Endothelial cell of umbilical vein (primary cell): ENCODE results near the gene CLDN1. TPM values are rescaled to one million over a fixed set of nuclear protein-coding genes. Genes with fewer than 3 reads are reported as not detected.

Source experiments
- BruUV-seq: library from RNA; stranded (reverse); fragments of 400-500 nt; replicated peaks from 2 replicates; lab custom pipeline; 2021; lab: Mats Ljungman, UMichigan
- CTCF ChIA-PET: fragments of 300-600, 350-600 bp; sonication (Branson Sonifier 250); formaldehyde crosslinking; loops from one replicate; lab custom pipeline; 2021; ENCODE audit warnings: antibody characterized with exemption, inconsistent platforms; lab: Charles Lee
- POLR2A ChIA-PET: fragments of 300-600, 350-600 bp; sonication (Branson Sonifier 250); formaldehyde crosslinking; loops from one replicate; lab custom pipeline; 2021; ENCODE audit warnings: antibody characterized with exemption, inconsistent platforms; lab: Charles Lee
- DNase-seq: peaks from one replicate; pipeline ENCODE4 v3.0.0-alpha.2; 2011; ENCODE audit warnings: low read depth, low spot score
- FAIRE-seq: peaks from 2 replicates; lab custom pipeline; 2011; peaks lifted over from hg19 to GRCh38; lab: Jason Lieb, UNC
- H2AFZ ChIP-seq: 2 replicates; pipeline ENCODE4 v1.6.0; 2012; ENCODE audit warnings: low read depth, low read length, control low read depth, inconsistent platforms
- H3K27ac ChIP-seq: 2 replicates; pipeline ENCODE4 v1.5.1; 2011; ENCODE audit warnings: low read depth, mild to moderate bottlenecking, control low read depth, low read length, moderate library complexity; ENCODE audit not compliant: insufficient read depth
- H3K27me3 ChIP-seq, 2 experiments: 2 replicates each; pipeline versions ENCODE4 v1.6.0 to v1.6.1; 2011; ENCODE audit warnings: low read length in 2 of 2, mixed read lengths in 1 of 2; ENCODE audit not compliant: control insufficient read depth in 2 of 2, insufficient read depth in 2 of 2
- H3K36me3 ChIP-seq, 2 experiments: 2 replicates in 1 of 2; 3 replicates in 1 of 2; pipeline ENCODE4 v1.5.1; 2011; ENCODE audit warnings: low read length in 2 of 2, mild to moderate bottlenecking in 1 of 2, moderate library complexity in 1 of 2; ENCODE audit not compliant: control insufficient read depth in 2 of 2, insufficient read depth in 2 of 2; ENCODE audit errors: extremely low read depth in 1 of 2
- H3K4me1 ChIP-seq: 3 replicates; pipeline ENCODE4 v1.5.1; 2011; ENCODE audit warnings: mild to moderate bottlenecking, low read length; ENCODE audit not compliant: control insufficient read depth, insufficient read depth; ENCODE audit errors: extremely low read depth
- H3K4me2 ChIP-seq: 2 replicates; pipeline ENCODE4 v1.6.1; 2011; ENCODE audit warnings: low read length, control low read depth, mixed read lengths; ENCODE audit not compliant: insufficient read depth
- H3K4me3 ChIP-seq, 3 experiments: fragments of 200-600 bp in 1 of 3; sonication (generic), shearing (Covaris generic) in 1 of 3; replicated peaks in 1 of 3; 2 replicates each; pipeline ENCODE4 v1.5.1; 2011 to 2016; ENCODE audit warnings: control low read depth in 3 of 3, low read length in 3 of 3, mild to moderate bottlenecking in 2 of 3, inconsistent platforms in 1 of 3, low read depth in 1 of 3, moderate library complexity in 1 of 3; ENCODE audit not compliant: insufficient read depth in 1 of 3
- H3K79me2 ChIP-seq: 2 replicates; pipeline ENCODE4 v1.6.0; 2012; ENCODE audit warnings: low read length, inconsistent platforms; ENCODE audit not compliant: control insufficient read depth, insufficient read depth
- H3K9ac ChIP-seq: replicated peaks from 2 replicates; pipeline ENCODE3; 2011; ENCODE audit warnings: low read length, control low read depth; ENCODE audit not compliant: insufficient read depth; ENCODE audit errors: extremely low read depth
- H3K9me1 ChIP-seq: replicated peaks from 3 replicates; pipeline ENCODE4 v1.6.0; 2011; ENCODE audit warnings: mild to moderate bottlenecking, low read length; ENCODE audit not compliant: control insufficient read depth, insufficient read depth; ENCODE audit errors: extremely low read depth
- H3K9me3 ChIP-seq: replicated peaks from 2 replicates; pipeline ENCODE4 v1.5.1; 2012; ENCODE audit warnings: low read length, inconsistent platforms; ENCODE audit not compliant: control insufficient read depth, insufficient read depth
- H4K20me1 ChIP-seq: replicated peaks from 2 replicates; pipeline ENCODE3; 2011; ENCODE audit warnings: mild to moderate bottlenecking, low read length; ENCODE audit not compliant: control insufficient read depth, insufficient read depth; ENCODE audit errors: extremely low read depth
- CTCF ChIP-seq, 2 donors: IDR thresholded peaks; 1 replicate in 1 of 2; 2 replicates in 1 of 2; pipeline ENCODE4 v1.5.1; 2011; ENCODE audit warnings: low read length in 2 of 2, mild to moderate bottlenecking in 2 of 2, moderate library complexity in 2 of 2, control low read depth in 1 of 2, inconsistent platforms in 1 of 2, low read depth in 1 of 2; ENCODE audit not compliant: insufficient read depth in 1 of 2; ENCODE audit errors: extremely low read depth in 1 of 2
- EZH2 ChIP-seq: IDR thresholded peaks from 2 replicates; pipeline ENCODE4 v1.6.1; 2012; ENCODE audit warnings: borderline replicate concordance, low read depth, mild to moderate bottlenecking, moderate library complexity, low read length, inconsistent platforms; ENCODE audit not compliant: severe bottlenecking
- FOS ChIP-seq: IDR thresholded peaks from 2 replicates; pipeline ENCODE4 v1.6.1; 2011; ENCODE audit warnings: mild to moderate bottlenecking, low read length, moderate library complexity, borderline replicate concordance; ENCODE audit not compliant: insufficient read depth
- GATA2 ChIP-seq: IDR thresholded peaks from 2 replicates; pipeline ENCODE4 v1.7.0; 2011; ENCODE audit warnings: low read depth, mild to moderate bottlenecking, moderate library complexity, mixed read lengths, low read length; ENCODE audit not compliant: insufficient read length, insufficient read depth
- JUN ChIP-seq: IDR thresholded peaks from 2 replicates; pipeline ENCODE4 v1.6.1; 2011; ENCODE audit warnings: borderline replicate concordance, low read depth; ENCODE audit not compliant: insufficient read length, insufficient read depth
- MAX ChIP-seq: IDR thresholded peaks from 2 replicates; pipeline ENCODE4 v1.6.1; 2011; ENCODE audit not compliant: insufficient read depth, insufficient read length
- MYC ChIP-seq: IDR thresholded peaks from one replicate; pipeline ENCODE4 v1.6.1; 2011; ENCODE audit warnings: mild to moderate bottlenecking, low read depth, low read length
- POLR2A ChIP-seq: IDR thresholded peaks from 2 replicates; pipeline ENCODE4 v1.6.1; 2012; ENCODE audit warnings: low read depth, mild to moderate bottlenecking, control low read depth, low read length
- POLR2AphosphoS5 ChIP-seq: IDR thresholded peaks from 2 replicates; pipeline ENCODE4 v1.6.1; 2012; ENCODE audit warnings: low read depth, mild to moderate bottlenecking, control low read depth, low read length, moderate library complexity; ENCODE audit not compliant: insufficient read depth
- dilution Hi-C: fragments of 300-500 bp; cut with MboI; formaldehyde crosslinking; loops from one replicate; pipeline ENCODE4 v1.15.0; 2019; ENCODE audit warnings: low sequenced_read_pairs; ENCODE audit not compliant: extremely low pct_ligation_motif_present
- intact Hi-C: fragments of 100-400 bp; cut with micrococcal nuclease; formaldehyde crosslinking; loops from one replicate; pipeline ENCODE4 v1.10.0; 2022
- polyA plus RNA-seq, 4 experiments: library from polyadenylated mRNA; depleted of rRNA in 3 of 4; stranded (reverse) in 3 of 4; unstranded in 1 of 4; fragments of >200 nt; gene quantifications; 2 replicates each; pipeline versions ENCODE4 v1.2.1 to v1.2.3, GENCODE V29; 2011 to 2012; ENCODE audit warnings: missing spikeins in 1 of 4
- total RNA-seq: library from RNA; stranded (reverse); gene quantifications from 2 replicates; pipeline ENCODE4 v1.2.3, GENCODE V29; 2021

CLDN1 gene
- total and polyA plus RNA-seq, 2 donors (not counting 3 experiments of a cell fraction or from before 2014, with no cell fraction given): 0.27 to 0.32 TPM

- BruUV-seq: no TSS peak
- no peaks in the 10 kb centered on the region for H3K79me2 ChIP-seq
- no peaks in the 10 kb centered on the region for H4K20me1 ChIP-seq
- no peak overlapping the region for H2AFZ ChIP-seq
- FAIRE-seq: no peak
- no peak overlapping the region for H3K4me2 ChIP-seq
- H3K9me3 ChIP-seq: no peaks in the 10 kb centered on the region
- no peak for DNase-seq
- CTCF ChIA-PET: interaction anchor here (1.0 kb wide), 1 partner anchor 385 kb away, joined by 3 read pairs; no protein-coding TSS in a partner anchor
- no peaks in the 10 kb centered on the region for H3K27me3 ChIP-seq
- no peaks in the 10 kb centered on the region for H3K36me3 ChIP-seq
- H3K4me1 ChIP-seq: peaks cover 20% of the 10 kb centered on the region
- H3K9me1 ChIP-seq: no peaks in the 10 kb centered on the region
- H3K9ac ChIP-seq: no peak overlapping the region
- intact Hi-C loops: no loop called here
- POLR2A ChIA-PET: no interaction called here
- no peak overlapping the region for H3K4me3 ChIP-seq
- no peak overlapping the region for H3K27ac ChIP-seq
- no peak for TF ChIP-seq CTCF (IDR thresholded peaks at IDR 0.05; ENCODE audit: extremely low read depth in 1 of 2, insufficient read depth in 1 of 2, low read depth in 1 of 2, low read length in 2 of 2)
- TF ChIP-seq FOS: no peak
- no peak for TF ChIP-seq POLR2A
- TF ChIP-seq MAX: no peak
- TF ChIP-seq EZH2: no peak
- no peak for TF ChIP-seq POLR2AphosphoS5
- TF ChIP-seq GATA2: no peak
- no peak for TF ChIP-seq MYC
- TF ChIP-seq JUN: no peak
- dilution Hi-C loops: no loop called here
Measured at GRCh38 chr3:190346541-190346940, 24.3 kb upstream of the CLDN1 start.
